SK-MEL-5 (cell line): ENCODE data around the gene KCNV2. TPM values are rescaled to one million over a fixed set of nuclear protein-coding genes. Genes with fewer than 3 reads are reported as not detected.

Experiments
- DNase-seq: peaks from one replicate; pipeline ENCODE4 v3.0.0-alpha.2; 2016; ENCODE audit warnings: low read depth, low spot score
- in situ Hi-C: cut with HindIII; loops from 2 replicates; pipeline ENCODE4 v1.10.0; 2016; ENCODE audit warnings: low sequenced_read_pairs, high pct_unique_total_duplicates, low pct_unique_long_range_greater_than_20kb
- total RNA-seq: library from RNA; depleted of rRNA; stranded (reverse); fragments of >200 nt; shearing (Covaris generic); gene quantifications from 2 replicates; pipeline ENCODE4 v1.2.3, GENCODE V29; 2014

The KCNV2 gene
- total RNA-seq, 1 experiment from 2014 or later = not detected

GRCh38 chr9:2741441-2742158 lies 24.3 kb downstream of the KCNV2 start:
- in situ Hi-C loops = no loop called here
- DNase-seq = no peak

GRCh38 chr9:2742214-2742613 lies 24.9 kb downstream of the KCNV2 start:
- in situ Hi-C loops = no loop called here
- no peak for DNase-seq

- no peak for DNase-seq
- in situ Hi-C loops = no loop called here
These were observed 26.7 kb downstream of the KCNV2 start for GRCh38 chr9:2743937-2744529.

GRCh38 chr9:2745560-2746380 lies 28.5 kb downstream of the KCNV2 start:
- DNase-seq = peak; percentile 58
- in situ Hi-C loops = no loop called here

GRCh38 chr9:2749485-2749884 lies 32.2 kb downstream of the KCNV2 start:
- no peak for DNase-seq

GRCh38 chr9:2755285-2755684 lies 38.0 kb downstream of the KCNV2 start:
- in situ Hi-C loops = no loop called here
- no peak for DNase-seq

More at GRCh38 chr9:2749485-2749884, 32.2 kb downstream of the KCNV2 start:
- in situ Hi-C loops = no loop called here

- in situ Hi-C loops = no loop called here
These were observed 41.0 kb downstream of the KCNV2 start for GRCh38 chr9:2758162-2758897.

GRCh38 chr9:2758898-2759510 lies 41.7 kb downstream of the KCNV2 start:
- peak; percentile 50 for DNase-seq
- in situ Hi-C loops = no loop called here

More at GRCh38 chr9:2758162-2758897, 41.0 kb downstream of the KCNV2 start:
- peak; percentile 71 for DNase-seq

GRCh38 chr9:2761424-2761823 lies 44.1 kb downstream of the KCNV2 start:
- in situ Hi-C loops = no loop called here
- DNase-seq = no peak

GRCh38 chr9:2764353-2764752 lies 47.0 kb downstream of the KCNV2 start:
- DNase-seq = peak; percentile 56
- in situ Hi-C loops = no loop called here

GRCh38 chr9:2765250-2765880 lies 48.1 kb downstream of the KCNV2 start:
- in situ Hi-C loops = no loop called here
- DNase-seq = no peak

GRCh38 chr9:2767800-2768677 lies 50.7 kb downstream of the KCNV2 start:
- no peak for DNase-seq
- in situ Hi-C loops = no loop called here

- no peak for DNase-seq
- in situ Hi-C loops = no loop called here
These were observed 53.8 kb downstream of the KCNV2 start for GRCh38 chr9:2771087-2771486.

GRCh38 chr9:2771661-2772060 lies 54.4 kb downstream of the KCNV2 start:
- DNase-seq = no peak
- in situ Hi-C loops = no loop called here

GRCh38 chr9:2777454-2777853 lies 60.1 kb downstream of the KCNV2 start:
- DNase-seq = no peak
- in situ Hi-C loops = no loop called here

- in situ Hi-C loops = no loop called here
- peak; percentile 57 for DNase-seq
These were observed 61.5 kb downstream of the KCNV2 start for GRCh38 chr9:2778816-2779215.
